IMR-90 (cell line): Measurements from ENCODE around the gene TMEM17. TPM values are rescaled to one million over a fixed set of nuclear protein-coding genes. Genes with fewer than 3 reads are reported as not detected.

Experiments used
- ATAC-seq: fragments of 200-7000 bp; cut with Tn5 transposase; 2 replicates; pipeline ENCODE4 v1.9.1; 2020; ENCODE audit warnings: low read depth, mild to moderate bottlenecking, moderate library complexity
- BruUV-seq: library from RNA; stranded (reverse); fragments of 400-500 nt; replicated peaks from 2 replicates; lab custom pipeline; 2021; lab: Mats Ljungman, UMichigan
- CTCF ChIA-PET: fragments of 300-600 bp; formaldehyde crosslinking; extraction: SDS; loops from one replicate; lab custom pipeline; 2021; ENCODE audit warnings: antibody characterized with exemption; lab: Yijun Ruan, JAX
- POLR2A ChIA-PET: fragments of 300-600 bp; sonication (Branson Sonifier 250); formaldehyde crosslinking; loops from one replicate; lab custom pipeline; 2022; ENCODE audit warnings: antibody characterized with exemption; ENCODE audit not compliant: unreplicated experiment; lab: Charles Lee
- DNase-seq: peaks from one replicate; pipeline ENCODE4 v3.0.0; 2013
- H2AFZ ChIP-seq: replicated peaks from 2 replicates; pipeline ENCODE3; 2013; ENCODE audit warnings: low read length, mild to moderate bottlenecking; ENCODE audit not compliant: poor library complexity
- H2AK5ac ChIP-seq: 2 replicates; pipeline ENCODE4 v1.6.1; 2013; ENCODE audit warnings: low read depth, low read length, inconsistent platforms
- H2AK9ac ChIP-seq: replicated peaks from 2 replicates; pipeline ENCODE3; 2013; ENCODE audit warnings: mild to moderate bottlenecking, low read depth, low read length, moderate library complexity; ENCODE audit not compliant: poor library complexity
- H2BK120ac ChIP-seq: 2 replicates; pipeline ENCODE4 v1.6.1; 2013; ENCODE audit warnings: low read depth, low read length, inconsistent platforms
- H2BK15ac ChIP-seq: 3 replicates; pipeline ENCODE4 v1.6.1; 2013; ENCODE audit warnings: low read depth, low read length, inconsistent platforms
- H2BK20ac ChIP-seq: 2 replicates; pipeline ENCODE4 v1.6.1; 2013; ENCODE audit warnings: low read depth, mild to moderate bottlenecking, inconsistent platforms, low read length, moderate library complexity
- H2BK5ac ChIP-seq: 2 replicates; pipeline ENCODE4 v1.6.1; 2013; ENCODE audit warnings: mild to moderate bottlenecking, low read depth, low read length, inconsistent platforms; ENCODE audit not compliant: poor library complexity, severe bottlenecking
- H3K14ac ChIP-seq: replicated peaks from 2 replicates; pipeline ENCODE4 v1.6.1; 2013; ENCODE audit warnings: low read depth, low read length, inconsistent platforms
- H3K18ac ChIP-seq: 2 replicates; pipeline ENCODE4 v1.6.1; 2013; ENCODE audit warnings: low read depth, low read length, control low read depth
- H3K23ac ChIP-seq: 2 replicates; pipeline ENCODE4 v1.6.1; 2013; ENCODE audit warnings: low read depth, low read length, inconsistent platforms
- H3K27ac ChIP-seq: 2 replicates; pipeline ENCODE4 v1.5.1; 2013; ENCODE audit warnings: mild to moderate bottlenecking, control low read depth, low read length; ENCODE audit not compliant: insufficient read depth
- H3K27me3 ChIP-seq: 2 replicates; pipeline ENCODE4 v1.6.1; 2013; ENCODE audit warnings: low read length; ENCODE audit not compliant: control insufficient read depth, insufficient read depth
- H3K36me3 ChIP-seq: 2 replicates; pipeline ENCODE4 v1.6.1; 2013; ENCODE audit warnings: low read length, mixed read lengths; ENCODE audit not compliant: control insufficient read depth, insufficient read depth
- H3K4ac ChIP-seq: 2 replicates; pipeline ENCODE4 v1.6.1; 2013; ENCODE audit warnings: low read depth, low read length, inconsistent platforms
- H3K4me1 ChIP-seq: 2 replicates; pipeline ENCODE4 v1.6.1; 2013; ENCODE audit warnings: low read length, mixed read lengths; ENCODE audit not compliant: control insufficient read depth, insufficient read depth
- H3K4me2 ChIP-seq: 2 replicates; pipeline ENCODE4 v1.6.1; 2013; ENCODE audit warnings: low read depth, mild to moderate bottlenecking, control low read depth, low read length, moderate library complexity
- H3K4me3 ChIP-seq: 2 replicates; pipeline ENCODE4 v1.5.1; 2013; ENCODE audit warnings: low read depth, mild to moderate bottlenecking, control low read depth, low read length, moderate library complexity; ENCODE audit not compliant: insufficient read depth
- H3K56ac ChIP-seq: 2 replicates; pipeline ENCODE4 v1.6.1; 2013; ENCODE audit warnings: low read length, inconsistent platforms; ENCODE audit not compliant: insufficient read depth; ENCODE audit errors: extremely low read depth
- H3K79me1 ChIP-seq, 2 experiments: 2 replicates each; pipeline ENCODE4 v1.6.1; 2013; ENCODE audit warnings: low read length in 2 of 2, inconsistent platforms in 1 of 2, low read depth in 1 of 2
- H3K9ac ChIP-seq: 2 replicates; pipeline ENCODE4 v1.6.1; 2013; ENCODE audit warnings: low read depth, low read length, control low read depth
- H3K9me1 ChIP-seq: 2 replicates; pipeline ENCODE4 v1.6.1; 2013; ENCODE audit warnings: low read length, inconsistent platforms; ENCODE audit not compliant: insufficient read depth
- H3K9me3 ChIP-seq: 2 replicates; pipeline ENCODE4 v1.6.1; 2013; ENCODE audit warnings: low read length; ENCODE audit not compliant: control insufficient read depth, insufficient read depth
- H4K20me1 ChIP-seq: 2 replicates; pipeline ENCODE4 v1.6.1; 2013; ENCODE audit warnings: low read length, inconsistent platforms; ENCODE audit not compliant: insufficient read depth
- H4K5ac ChIP-seq: 2 replicates; pipeline ENCODE4 v1.6.1; 2013; ENCODE audit warnings: mild to moderate bottlenecking, low read depth, low read length, control low read depth
- H4K8ac ChIP-seq, 2 experiments: 2 replicates each; pipeline ENCODE4 v1.6.1; 2013; ENCODE audit warnings: low read depth in 2 of 2, low read length in 2 of 2, control low read depth in 1 of 2, inconsistent platforms in 1 of 2
- H4K91ac ChIP-seq: 2 replicates; pipeline ENCODE4 v1.6.1; 2013; ENCODE audit warnings: low read depth, low read length, inconsistent platforms; ENCODE audit not compliant: insufficient read depth
- BHLHE40 ChIP-seq: fragments of 150-350 bp; IDR thresholded peaks from 2 replicates; pipeline ENCODE4 v1.6.1; 2016; ENCODE audit warnings: mild to moderate bottlenecking, low read depth, low read length
- CHD1 ChIP-seq: IDR thresholded peaks from 2 replicates; pipeline ENCODE4 v1.6.1; 2012; ENCODE audit warnings: low read depth, low read length, improper control_type of control experiment
- CTCF ChIP-seq: conservative IDR thresholded peaks from 2 replicates; pipeline ENCODE4 v1.5.1; 2012; ENCODE audit warnings: mild to moderate bottlenecking, low read depth, low read length, improper control_type of control experiment
- ELK1 ChIP-seq: fragments of 150-350 bp; IDR thresholded peaks from 2 replicates; pipeline ENCODE4 v1.6.1; 2016; ENCODE audit warnings: low read depth, mild to moderate bottlenecking, low read length, moderate library complexity, borderline replicate concordance
- FOS ChIP-seq: fragments of 150-350 bp; IDR thresholded peaks from 2 replicates; pipeline ENCODE4 v1.6.1; 2016; ENCODE audit warnings: low read depth, low read length
- MAFK ChIP-seq: IDR thresholded peaks from 2 replicates; pipeline ENCODE4 v1.6.1; 2012; ENCODE audit warnings: low read depth, low read length, improper control_type of control experiment
- MAZ ChIP-seq: IDR thresholded peaks from 2 replicates; pipeline ENCODE4 v1.6.1; 2012; ENCODE audit warnings: low read depth, mild to moderate bottlenecking, low read length, improper control_type of control experiment, moderate library complexity, borderline replicate concordance
- NFE2L2 ChIP-seq: fragments of 150-350 bp; IDR thresholded peaks from 2 replicates; pipeline ENCODE4 v1.6.1; 2016; ENCODE audit warnings: low read depth, mild to moderate bottlenecking, low read length
- POLR2A ChIP-seq: IDR thresholded peaks from 2 replicates; pipeline ENCODE4 v1.6.1; 2012; ENCODE audit warnings: mild to moderate bottlenecking, low read depth, low read length
- RAD21 ChIP-seq: IDR thresholded peaks from 2 replicates; pipeline ENCODE4 v1.6.1; 2012; ENCODE audit warnings: low read length, improper control_type of control experiment
- RCOR1 ChIP-seq: IDR thresholded peaks from 2 replicates; pipeline ENCODE4 v1.6.1; 2012; ENCODE audit warnings: mild to moderate bottlenecking, low read length, improper control_type of control experiment; ENCODE audit not compliant: insufficient replicate concordance
- RFX5 ChIP-seq: IDR thresholded peaks from 2 replicates; pipeline ENCODE4 v1.8.0; 2012; ENCODE audit warnings: low read depth, mild to moderate bottlenecking, low read length, moderate library complexity
- SMC3 ChIP-seq: fragments of 150-350 bp; IDR thresholded peaks from 2 replicates; pipeline ENCODE4 v1.6.1; 2016; ENCODE audit warnings: low read depth, mild to moderate bottlenecking, antibody characterized with exemption, low read length, moderate library complexity
- USF2 ChIP-seq: fragments of 150-350 bp; IDR thresholded peaks from 2 replicates; pipeline ENCODE4 v1.6.1; 2017; ENCODE audit warnings: mild to moderate bottlenecking, antibody characterized with exemption, low read length, low read depth
- WGBS, 2 experiments: methylation state at CpG; one replicate each; pipeline versions ENCODE4 v1.1.5 to v1.1.7; 2013; ENCODE audit warnings: missing lambda C conversion rate in 2 of 2; ENCODE audit not compliant: insufficient read length in 1 of 2; ENCODE audit errors: extremely low coverage in 2 of 2; 5-methylcytosine and 5-hydroxymethylcytosine counted together
- dilution Hi-C: fragments of 300-500 bp; cut with HindIII; formaldehyde crosslinking; loops from one replicate; pipeline ENCODE4 v1.14.3; 2018; ENCODE audit warnings: low sequenced_read_pairs; ENCODE audit not compliant: unreplicated experiment
- in situ Hi-C: fragments of 300-500 bp; cut with MboI; formaldehyde crosslinking; loops from 3 replicates; pipeline ENCODE4 v1.14.3; 2019; ENCODE audit warnings: low sequenced_read_pairs, inconsistent platforms, mixed read lengths
- intact Hi-C: fragments of 100-400 bp; cut with micrococcal nuclease; formaldehyde crosslinking; loops from 2 replicates; pipeline ENCODE4 v1.10.0; 2022
- polyA plus RNA-seq, 3 experiments: library from polyadenylated mRNA; depleted of rRNA; stranded (reverse); fragments of >200 nt; gene quantifications; 2 replicates each; pipeline ENCODE4 v1.2.3, GENCODE V29; 2012; ENCODE audit warnings: low replicate concordance in 1 of 3
- total RNA-seq: library from RNA; depleted of rRNA; stranded (reverse); fragments of >200 nt; gene quantifications from 2 replicates; pipeline ENCODE4 v1.2.3, GENCODE V29; 2012

The TMEM17 gene
- total and polyA plus RNA-seq, 2 of the 4 experiments (the other 2 are of a cell fraction), result 1.3 to 1.8 TPM

GRCh38 chr2:62511636-62512035 is 5.6 kb upstream of the TMEM17 start:
- Histone ChIP-seq H4K8ac (no peak overlapping the region), H3K9me3 (no peaks in the 10 kb centered on the region), H3K36me3 (no peaks in the 10 kb centered on the region), H3K27me3 (no peaks in the 10 kb centered on the region), H3K4me1 (no peaks in the 10 kb centered on the region), H2BK120ac (no peak overlapping the region), H4K20me1 (no peaks in the 10 kb centered on the region), H3K4me2 (no peak overlapping the region), H2AFZ (no peak overlapping the region), H3K23ac (no peak overlapping the region), H2BK20ac (no peak overlapping the region), H3K79me1 (no peaks in the 10 kb centered on the region), H3K56ac (no peak overlapping the region), H3K18ac (no peak overlapping the region), H2BK15ac (no peak overlapping the region), H3K14ac (no peak overlapping the region), H2AK9ac (no peak overlapping the region), H3K4me3 (no peak overlapping the region), H4K91ac (no peak overlapping the region), H3K4ac (no peak overlapping the region), H2BK5ac (no peak overlapping the region), H3K27ac (no peak overlapping the region), H2AK5ac (no peak overlapping the region), H3K9ac (no peak overlapping the region), H4K5ac (no peak overlapping the region), H3K9me1 (no peaks in the 10 kb centered on the region)
- DNase-seq (no peak), ATAC-seq (no peak)
- intact Hi-C loops (no loop called here), dilution Hi-C loops (no loop called here), in situ Hi-C loops (no loop called here)
- ChIA-PET CTCF (no interaction called here), POLR2A (no interaction called here)
- TF ChIP-seq RFX5, result no peak
- no peak for TF ChIP-seq MAFK
- TF ChIP-seq ELK1, result no peak
- no peak for TF ChIP-seq MAZ
- TF ChIP-seq USF2, result no peak
- TF ChIP-seq RCOR1, result no peak
- TF ChIP-seq FOS, result no peak
- no peak for TF ChIP-seq POLR2A
- TF ChIP-seq SMC3, result no peak
- no peak for TF ChIP-seq BHLHE40
- TF ChIP-seq NFE2L2, result no peak
- TF ChIP-seq CHD1, result no peak
- no peak for TF ChIP-seq CTCF
- TF ChIP-seq RAD21, result no peak
- no TSS peak for BruUV-seq
- WGBS, 2 experiments, result no CpG with 5 or more reads among the region's 6 CpGs
